HepG2 (cell line): Measurements from ENCODE around the gene RAC3. TPM values are rescaled to one million over a fixed set of nuclear protein-coding genes. Genes with fewer than 3 reads are reported as not detected.

Experiments
- ATAC-seq: fragments of 200-7000 bp; cut with Tn5 transposase; 3 replicates; pipeline ENCODE4 v1.9.1; 2020; ENCODE audit warnings: mild to moderate bottlenecking, moderate library complexity
- BruUV-seq: library from RNA; stranded (reverse); fragments of 400-500 nt; replicated peaks from 2 replicates; lab custom pipeline; 2021; lab: Mats Ljungman, UMichigan
- CTCF ChIA-PET: fragments of 300-600 bp; formaldehyde crosslinking; extraction: SDS; loops from one replicate; lab custom pipeline; 2021; ENCODE audit warnings: low total read pairs, inconsistent platforms, low intra/inter-chr PET ratio; lab: Yijun Ruan, JAX
- POLR2A ChIA-PET: fragments of 350-600 bp; sonication (Branson Sonifier 250); formaldehyde crosslinking; loops from one replicate; lab custom pipeline; 2020; ENCODE audit warnings: antibody characterized with exemption, inconsistent platforms; lab: Yijun Ruan, JAX
- DNase-seq: peaks from one replicate; pipeline ENCODE4 v3.0.0-alpha.2; 2015; ENCODE audit warnings: low spot score
- FAIRE-seq: peaks from 3 replicates; lab custom pipeline; 2011; peaks lifted over from hg19 to GRCh38; lab: Jason Lieb, UNC
- H2AFZ ChIP-seq: one replicate; pipeline ENCODE4 v1.6.1; 2011; ENCODE audit warnings: low read length, inconsistent platforms
- H3K27ac ChIP-seq: fragments of 300-600 bp; 3 replicates; pipeline ENCODE4 v1.8.0; 2011; ENCODE audit warnings: mixed run types, mild to moderate bottlenecking, mixed read lengths, low read length, inconsistent platforms; ENCODE audit not compliant: insufficient read depth; ENCODE audit errors: extremely low read length
- H3K27me3 ChIP-seq, 2 experiments: fragments of 200-600 bp in 1 of 2; 2 replicates in 1 of 2; 3 replicates in 1 of 2; pipeline versions ENCODE4 v1.6.0 to v1.8.0; 2011; ENCODE audit warnings: low read length in 2 of 2, mild to moderate bottlenecking in 2 of 2, moderate library complexity in 2 of 2, inconsistent platforms in 1 of 2; ENCODE audit not compliant: insufficient read depth in 2 of 2, control insufficient read depth in 1 of 2
- H3K36me3 ChIP-seq, 2 experiments: fragments of 200-600 bp in 1 of 2; replicated peaks in 1 of 2; 2 replicates in 1 of 2; 3 replicates in 1 of 2; pipeline versions ENCODE4 v1.5.1 to v1.8.0; 2011; ENCODE audit warnings: low read length in 2 of 2, inconsistent platforms in 1 of 2; ENCODE audit not compliant: insufficient read depth in 2 of 2, control insufficient read depth in 1 of 2
- H3K4me1 ChIP-seq: 2 replicates; pipeline ENCODE4 v1.5.1; 2012; ENCODE audit warnings: low read length, inconsistent platforms; ENCODE audit not compliant: insufficient read depth
- H3K4me2 ChIP-seq: 2 replicates; pipeline ENCODE4 v1.6.0; 2011; ENCODE audit warnings: low read depth, low read length, inconsistent platforms
- H3K4me3 ChIP-seq, 3 experiments: fragments of 200-600 bp in 1 of 3; sonication (generic), shearing (Covaris generic) in 1 of 3; replicated peaks in 1 of 3; 2 replicates each; pipeline ENCODE4 v1.5.1; 2011 to 2016; ENCODE audit warnings: low read length in 3 of 3, inconsistent platforms in 2 of 3, low read depth in 2 of 3, mild to moderate bottlenecking in 2 of 3, control low read depth in 1 of 3, mixed read lengths in 1 of 3; ENCODE audit not compliant: insufficient read depth in 1 of 3
- H3K79me2 ChIP-seq: one replicate; pipeline ENCODE4 v1.6.1; 2011; ENCODE audit warnings: low read length, inconsistent platforms; ENCODE audit not compliant: insufficient read depth
- H3K9ac ChIP-seq: 2 replicates; pipeline ENCODE4 v1.6.0; 2011; ENCODE audit warnings: mild to moderate bottlenecking, low read depth, low read length, inconsistent platforms; ENCODE audit not compliant: insufficient read depth
- H3K9me3 ChIP-seq: 2 replicates; pipeline ENCODE4 v1.5.1; 2012; ENCODE audit warnings: mild to moderate bottlenecking, low read length
- H4K20me1 ChIP-seq: 2 replicates; pipeline ENCODE4 v1.6.0; 2011; ENCODE audit warnings: inconsistent platforms, mild to moderate bottlenecking, low read length, moderate library complexity; ENCODE audit not compliant: insufficient read depth
- AGO1 ChIP-seq: fragments of 200-400 bp; formaldehyde crosslinking; IDR thresholded peaks from 2 replicates; pipeline ENCODE4 v1.6.1; 2017; ENCODE audit warnings: mild to moderate bottlenecking, low read depth, low read length, moderate library complexity; ENCODE audit not compliant: poor library complexity, severe bottlenecking
- GPN1 ChIP-seq: sonication (generic); formaldehyde crosslinking; IDR thresholded peaks from 2 replicates; pipeline ENCODE4 v1.5.1; 2020; ENCODE audit warnings: missing genetic modification reagents, borderline replicate concordance
- HIC2 ChIP-seq: sonication (generic); formaldehyde crosslinking; IDR thresholded peaks from 2 replicates; pipeline ENCODE4 v1.9.0; 2022; ENCODE audit warnings: low read depth, missing genetic modification reagents
- MNT ChIP-seq: fragments of 450-650 bp; IDR thresholded peaks from 2 replicates; pipeline ENCODE4 v1.6.1; 2016
- NFIB ChIP-seq: sonication (generic); formaldehyde crosslinking; IDR thresholded peaks from 2 replicates; pipeline ENCODE4 v1.9.0; 2021; ENCODE audit warnings: missing genetic modification reagents, mild to moderate bottlenecking, borderline replicate concordance
- RAD51 ChIP-seq: fragments of 450-650 bp; IDR thresholded peaks from 2 replicates; pipeline ENCODE4 v1.6.1; 2016; ENCODE audit warnings: borderline replicate concordance
- RCOR2 ChIP-seq: IDR thresholded peaks from 2 replicates; pipeline ENCODE4 v1.6.1; 2016; ENCODE audit warnings: missing biosample characterization, missing genetic modification reagents
- SIX4 ChIP-seq: sonication (generic); formaldehyde crosslinking; IDR thresholded peaks from 2 replicates; pipeline ENCODE4 v1.4.0; 2020; ENCODE audit warnings: missing genetic modification reagents
- STAT5B ChIP-seq: sonication (generic); formaldehyde crosslinking; IDR thresholded peaks from 2 replicates; pipeline ENCODE4 v1.4.0; 2020; ENCODE audit warnings: missing genetic modification reagents
- TCF12 ChIP-seq, 2 experiments: fragments of 450-650 bp in 1 of 2; sonication (generic) in 1 of 2; formaldehyde crosslinking in 1 of 2; IDR thresholded peaks; 2 replicates each; pipeline versions ENCODE4 v1.6.1 to v1.8.0; 2017 to 2022; ENCODE audit warnings: antibody characterized with exemption in 1 of 2, mild to moderate bottlenecking in 1 of 2, missing genetic modification reagents in 1 of 2, moderate library complexity in 1 of 2
- WGBS: methylation state at CpG from one replicate; pipeline ENCODE4 v1.1.6; 2017; ENCODE audit warnings: low lambda C conversion rate; 5-methylcytosine and 5-hydroxymethylcytosine counted together
- in situ Hi-C: cut with HindIII; loops from 2 replicates; pipeline ENCODE4 v1.10.0; 2017; ENCODE audit warnings: low pct_unique_long_range_greater_than_20kb; ENCODE audit not compliant: extremely low pct_ligation_motif_present
- intact Hi-C: fragments of 100-400 bp; cut with micrococcal nuclease; formaldehyde crosslinking; loops from one replicate; pipeline ENCODE4 v1.10.0; 2022; ENCODE audit not compliant: unreplicated experiment
- polyA plus RNA-seq, 8 experiments: library from polyadenylated mRNA; depleted of rRNA in 3 of 8; stranded (reverse) in 7 of 8; unstranded in 1 of 8; fragments of >200 nt; fragmentation: Illumina TruSeq in 4 of 8; extraction: Trizol in 4 of 8; gene quantifications; 2 replicates each; pipeline versions ENCODE4 v1.2.1 to v1.2.3, GENCODE V29; 2011 to 2016; ENCODE audit warnings: low read depth in 4 of 8, missing spikeins in 1 of 8, mixed read lengths in 1 of 8; ENCODE audit not compliant: insufficient read depth in 1 of 8
- total RNA-seq, 5 experiments: library from RNA; depleted of rRNA; stranded (reverse); fragments of >200 nt; fragmentation: Illumina TruSeq; extraction: Trizol; gene quantifications; 2 replicates each; pipeline ENCODE4 v1.2.3, GENCODE V29; 2016; ENCODE audit warnings: low read depth in 1 of 5
- TF ChIP-seq, protein P1 (sequence below): sonication (generic); formaldehyde crosslinking; IDR thresholded peaks from 2 replicates; pipeline ENCODE4 v1.5.0; 2020; ENCODE audit warnings: mild to moderate bottlenecking, missing genetic modification reagents

Gene RAC3
- total and polyA plus RNA-seq, 2 of the 13 experiments (the other 11 are each of a cell fraction or from before 2014, with no cell fraction given): 10.5 to 21.3 TPM

DNA sequence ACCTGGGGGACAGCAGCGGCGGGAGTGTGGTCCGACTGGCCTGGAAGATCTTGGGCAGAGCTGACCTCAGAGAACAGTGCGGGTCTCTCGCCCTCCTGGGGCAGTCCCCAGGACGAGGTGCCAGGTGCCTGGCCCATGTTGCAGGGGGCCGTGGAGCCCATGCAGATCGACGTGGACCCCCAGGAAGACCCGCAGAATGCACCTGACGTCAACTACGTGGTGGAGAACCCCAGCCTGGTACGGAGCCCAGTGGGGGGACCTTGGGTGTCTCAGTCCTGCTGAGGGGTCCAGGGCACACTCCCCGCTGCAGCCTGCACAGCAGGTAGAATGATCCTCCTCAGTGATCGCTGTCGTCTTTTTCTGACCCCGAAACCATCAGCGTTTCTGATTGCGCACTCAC is 21.7 kb downstream of the RAC3 start:
- Histone ChIP-seq H3K9me3 (no peaks in the 10 kb centered on the region), H3K4me2 (peak overlapping the region; percentile 92), H4K20me1 (no peaks in the 10 kb centered on the region; the same call in 1 of the 2 replicates), H3K4me1 (peaks cover 61% of the 10 kb centered on the region), H3K9ac (peak overlapping the region; percentile 94; the same call in 1 of the 2 replicates), H3K27ac (no peak overlapping the region), H2AFZ (no peak overlapping the region), H3K36me3 (peaks cover 24 to 43% of the 10 kb centered on the region in 2 experiments), H3K4me3 (peak overlapping the region; percentile 76 to 99 (median 95)), H3K27me3 (no peaks in the 10 kb centered on the region; a peak in 2 of 5 replicates), H3K79me2 (peaks cover 37% of the 10 kb centered on the region)
- ChIA-PET CTCF (no interaction called here), POLR2A (interaction anchor here (1.2 to 3.4 kb wide), 2 partner anchors 13 to 16 kb away, joined by 3 to 33 read pairs; partner anchors contain the start of gene DCXR)
- no peak for FAIRE-seq
- no TSS peak for BruUV-seq
- ATAC-seq: no peak
- 99% methylated on average over 13 of the region's 19 CpGs for WGBS
- in situ Hi-C loops (no loop called here), intact Hi-C loops (loop anchor here (5.0 kb wide), 1 partner anchor 44 kb away; the partner anchor contains the start of gene FASN)
- DNase-seq: no peak
- TF ChIP-seq RAD51: no peak
- no peak for TF ChIP-seq TCF12 (IDR thresholded peaks at IDR 0.05)
- no peak for TF ChIP-seq TCF12 (CRISPR knock-in tag; IDR thresholded peaks at IDR 0.05)
- no peak for TF ChIP-seq AGO1
- TF ChIP-seq GPN1 (CRISPR knock-in tag): no peak
- no peak for TF ChIP-seq SIX4
- TF ChIP-seq, protein P1, sequence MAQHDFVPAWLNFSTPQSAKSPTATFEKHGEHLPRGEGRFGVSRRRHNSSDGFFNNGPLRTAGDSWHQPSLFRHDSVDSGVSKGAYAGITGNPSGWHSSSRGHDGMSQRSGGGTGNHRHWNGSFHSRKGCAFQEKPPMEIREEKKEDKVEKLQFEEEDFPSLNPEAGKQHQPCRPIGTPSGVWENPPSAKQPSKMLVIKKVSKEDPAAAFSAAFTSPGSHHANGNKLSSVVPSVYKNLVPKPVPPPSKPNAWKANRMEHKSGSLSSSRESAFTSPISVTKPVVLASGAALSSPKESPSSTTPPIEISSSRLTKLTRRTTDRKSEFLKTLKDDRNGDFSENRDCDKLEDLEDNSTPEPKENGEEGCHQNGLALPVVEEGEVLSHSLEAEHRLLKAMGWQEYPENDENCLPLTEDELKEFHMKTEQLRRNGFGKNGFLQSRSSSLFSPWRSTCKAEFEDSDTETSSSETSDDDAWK (CRISPR knock-in tag): no peak
- TF ChIP-seq NFIB (CRISPR knock-in tag): no peak
- TF ChIP-seq MNT: no peak
- no peak for TF ChIP-seq RCOR2 (CRISPR knock-in tag)
- TF ChIP-seq STAT5B: no peak
- no peak for TF ChIP-seq HIC2 (CRISPR knock-in tag)
